Germinal center (tissue), 1 donor: ENCODE measurements around the gene NDUFA5.
"Not testable (repeated sequence)": the region's sequence is repeated elsewhere in the genome, so short reads cannot be mapped to it uniquely, and the experiment has no call there.

Experiments used
- DNase-seq: peaks from one replicate; pipeline ENCODE4 v3.0.0; 2012; ENCODE audit warnings: mixed read lengths, low spot score

Gene NDUFA5

DNA sequence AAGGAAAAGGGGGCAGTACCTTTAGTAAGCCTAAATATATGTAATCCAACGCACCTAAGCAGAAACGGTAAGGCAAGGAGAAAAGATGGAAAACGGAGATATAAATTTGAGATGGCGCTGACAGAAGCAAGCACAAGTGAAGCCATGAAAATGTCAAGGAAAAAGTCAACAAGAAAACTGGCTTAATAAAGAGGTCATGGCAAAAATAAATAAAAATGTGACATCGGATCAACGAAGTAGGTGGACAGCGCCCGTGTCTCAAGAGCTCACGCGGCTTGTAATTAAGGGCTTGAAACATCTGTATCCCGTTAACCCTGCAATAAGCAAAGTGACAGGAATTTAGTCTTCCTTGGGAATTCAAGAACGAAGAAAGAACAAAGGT is 611 bp downstream of the NDUFA5 start:
- DNase-seq: no peak

DNA sequence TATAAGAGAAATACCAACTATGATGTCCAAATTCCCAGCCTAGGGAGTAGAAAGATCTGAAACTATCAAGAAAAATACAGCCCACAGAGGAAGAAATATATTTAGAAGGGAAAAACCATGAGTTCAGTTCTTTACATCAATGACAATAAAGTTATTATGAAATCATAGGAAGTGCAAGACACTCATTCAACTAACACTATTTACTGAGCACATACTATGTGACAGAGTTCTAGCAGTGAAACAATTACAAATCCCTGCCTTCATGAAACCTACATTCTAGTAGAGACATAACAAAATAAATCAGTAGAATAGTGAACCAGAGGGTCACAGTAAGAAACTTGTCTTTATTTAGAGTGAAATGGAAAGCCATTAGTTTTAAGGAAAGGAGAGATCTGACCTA is 2.1 kb downstream of the NDUFA5 start:
- DNase-seq: no peak

DNA sequence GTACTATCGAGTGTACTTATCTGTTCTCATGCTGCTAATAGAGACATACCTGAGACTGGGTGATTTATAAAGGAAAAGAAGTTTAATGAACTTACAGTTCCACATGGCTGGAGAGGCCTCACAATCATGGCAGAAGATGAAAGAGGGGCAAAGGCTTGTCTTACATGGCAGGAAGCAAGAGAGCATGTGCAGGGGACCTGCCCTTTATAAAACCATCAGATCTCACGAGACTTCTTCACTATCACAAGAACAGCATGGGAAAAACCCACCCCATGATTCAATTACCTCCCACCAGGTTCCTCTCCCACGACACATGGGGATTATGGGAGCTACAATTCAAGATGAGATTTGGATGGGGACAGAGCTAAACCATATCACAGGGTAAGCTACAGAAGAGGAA is 4.5 kb downstream of the NDUFA5 start:
- no peak for DNase-seq

DNA sequence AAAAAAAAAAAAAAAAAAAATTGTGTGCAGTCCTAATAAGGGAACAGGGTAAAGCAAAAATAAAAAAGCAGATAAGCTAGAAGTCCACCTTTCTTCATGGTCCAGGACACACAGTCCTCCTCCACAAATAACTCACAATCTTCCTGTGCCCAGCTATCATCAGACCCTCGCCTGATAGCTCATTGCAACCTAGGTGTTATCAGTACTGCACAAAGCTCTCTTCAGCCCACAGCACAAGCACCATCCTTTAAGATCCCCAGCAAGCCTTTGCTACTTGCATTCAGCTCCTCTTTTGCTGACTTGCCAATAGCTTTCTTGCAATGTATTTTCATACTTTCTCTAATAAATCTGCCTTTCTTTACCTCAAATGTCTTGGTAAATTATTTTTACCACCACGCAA is 5.0 kb downstream of the NDUFA5 start:
- DNase-seq: no peak

DNA sequence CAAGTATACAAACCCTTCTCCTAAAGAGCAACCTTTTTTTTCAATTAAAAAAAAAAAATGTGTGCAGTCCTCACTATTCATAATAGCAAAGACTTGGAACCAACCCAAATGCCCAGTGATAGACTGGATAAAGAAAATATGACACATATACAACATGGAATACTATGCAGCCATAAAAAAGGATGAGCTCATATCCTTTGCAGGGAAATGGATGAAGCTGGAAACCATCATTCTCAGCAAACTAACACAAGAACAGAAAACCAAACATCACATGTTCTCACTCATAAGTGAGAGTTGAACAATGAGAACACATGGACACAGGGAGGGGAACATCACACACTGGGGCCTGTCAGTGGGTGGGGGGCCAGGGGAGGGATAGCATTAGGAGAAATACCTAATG is 5.5 kb downstream of the NDUFA5 start:
- not testable (repeated sequence) for DNase-seq

DNA sequence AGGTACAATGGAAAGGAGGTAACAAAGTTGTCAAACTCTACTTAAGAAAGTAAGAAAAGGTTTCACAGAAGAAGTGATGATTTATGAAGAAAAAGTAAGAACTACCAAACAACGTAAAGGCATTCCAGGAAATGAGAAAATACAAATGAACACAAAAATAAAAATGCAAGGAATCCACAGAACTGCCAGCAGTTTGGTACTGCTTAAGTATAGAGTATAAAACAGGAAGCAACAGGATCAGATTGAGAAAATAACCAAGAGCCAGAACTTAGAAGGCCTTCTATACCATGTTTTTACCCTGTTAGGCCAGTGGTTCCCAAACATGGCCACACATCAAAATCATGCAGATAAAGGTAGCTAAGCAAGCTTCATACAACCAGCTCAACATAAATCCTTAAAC is 9.2 kb downstream of the NDUFA5 start:
- no peak for DNase-seq

DNA sequence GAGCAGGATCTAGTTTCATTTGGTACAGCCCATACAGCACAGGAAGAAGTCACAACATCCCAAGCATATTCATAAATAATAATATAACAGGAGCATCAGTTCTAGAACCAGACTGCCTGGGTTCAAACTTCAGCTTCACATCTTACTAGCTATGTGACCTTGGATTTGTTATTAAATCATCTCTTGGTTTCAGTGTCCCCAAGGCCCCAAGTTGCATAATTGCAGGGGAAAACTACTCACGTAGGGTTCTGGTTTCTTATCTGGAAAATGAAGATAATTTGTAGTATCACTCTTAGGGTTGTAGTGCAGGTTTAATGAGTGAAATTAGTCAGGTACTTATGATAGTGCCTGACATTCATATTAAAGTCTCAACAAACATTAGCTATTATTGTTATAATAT is 17.7 kb downstream of the NDUFA5 start:
- DNase-seq: no peak

DNA sequence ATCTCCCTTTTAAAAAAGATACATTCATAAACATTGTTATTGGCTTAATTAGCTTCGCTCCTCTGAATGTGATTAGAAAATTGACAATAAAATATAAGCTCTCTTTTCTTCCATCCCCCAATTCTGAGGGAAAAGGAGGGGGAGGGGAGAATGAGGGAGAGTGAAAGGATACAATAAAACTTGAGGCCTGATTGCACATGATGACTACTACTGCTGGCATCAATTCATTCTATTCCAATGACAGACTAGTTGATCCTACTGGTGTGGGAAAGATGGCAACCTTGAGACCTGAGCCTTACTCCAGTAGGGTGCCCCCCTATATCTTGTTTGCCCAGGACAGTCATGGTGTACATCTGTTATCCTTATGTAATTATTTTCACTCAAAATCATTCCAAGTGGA is 18.7 kb downstream of the NDUFA5 start:
- no peak for DNase-seq

DNA sequence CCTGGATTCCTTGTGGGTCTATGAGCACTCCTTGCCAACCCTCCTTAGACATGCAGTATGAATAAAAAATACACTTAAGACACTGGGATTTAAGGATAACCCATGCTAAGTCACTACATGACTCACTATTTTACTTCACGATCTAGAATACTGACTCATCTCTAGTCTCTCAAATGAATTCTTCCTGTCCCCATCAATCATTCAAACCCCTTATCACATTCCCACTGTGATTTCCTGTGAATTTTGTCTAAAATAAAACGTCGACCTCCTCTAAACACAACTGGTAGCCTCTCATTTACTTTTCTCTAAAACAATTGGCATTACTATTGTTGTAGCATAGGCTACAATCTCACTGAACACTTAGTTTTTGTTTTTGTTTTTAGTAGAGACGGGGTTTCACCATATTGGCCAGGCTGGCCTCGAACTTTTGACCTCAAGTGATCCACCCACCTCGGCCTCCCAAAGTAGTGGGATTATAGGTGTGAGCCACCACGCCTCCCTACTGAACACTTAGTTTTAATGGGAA is 19.4 kb downstream of the NDUFA5 start:
- no peak for DNase-seq

DNA sequence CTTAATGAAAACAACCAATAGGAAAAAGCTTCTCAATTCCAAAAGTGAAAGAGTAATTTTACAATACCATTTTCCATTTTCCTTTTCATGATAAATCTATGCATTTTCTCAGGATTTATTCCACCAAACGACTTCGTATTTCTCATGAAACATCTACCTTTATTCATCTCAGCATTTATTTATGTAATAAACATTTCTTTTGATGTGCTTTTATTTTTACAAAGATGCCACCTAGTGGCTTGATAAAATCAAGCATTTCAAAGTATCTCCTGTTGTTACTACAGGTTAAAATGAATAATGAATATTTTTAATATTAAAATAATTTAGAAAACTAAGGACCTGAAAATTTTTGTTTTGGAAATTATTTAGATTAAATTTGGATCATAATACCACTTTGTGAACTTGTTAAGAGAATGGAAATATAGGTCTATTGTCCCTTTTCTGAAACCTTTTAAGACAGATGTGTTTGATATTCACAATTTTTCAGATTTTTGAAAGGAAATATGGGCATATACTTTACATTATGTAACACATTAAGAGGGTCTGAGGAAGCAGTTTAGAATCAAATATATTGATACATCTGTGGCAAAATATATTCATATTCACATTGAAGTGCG is 20.5 kb downstream of the NDUFA5 start:
- no peak for DNase-seq

DNA sequence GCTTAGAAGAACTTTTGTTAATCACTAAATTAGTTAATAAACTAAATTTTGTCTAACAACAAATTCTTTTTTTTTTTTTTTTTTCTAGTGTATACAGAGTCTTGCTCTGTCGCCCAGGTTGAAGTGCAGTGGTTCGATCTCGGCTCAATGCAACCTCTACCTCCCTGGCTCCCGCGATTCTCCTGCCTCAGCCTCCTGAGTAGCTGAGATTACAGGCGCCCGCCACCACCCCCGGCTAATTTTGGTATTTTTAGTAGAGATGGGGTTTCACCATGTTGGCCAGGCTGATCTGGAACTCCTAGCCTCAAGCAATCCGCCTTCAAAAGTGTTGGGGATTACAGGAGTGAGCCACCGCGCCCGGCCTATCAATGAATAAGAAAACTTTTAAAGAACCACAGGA is 22.1 kb downstream of the NDUFA5 start:
- DNase-seq: no peak

DNA sequence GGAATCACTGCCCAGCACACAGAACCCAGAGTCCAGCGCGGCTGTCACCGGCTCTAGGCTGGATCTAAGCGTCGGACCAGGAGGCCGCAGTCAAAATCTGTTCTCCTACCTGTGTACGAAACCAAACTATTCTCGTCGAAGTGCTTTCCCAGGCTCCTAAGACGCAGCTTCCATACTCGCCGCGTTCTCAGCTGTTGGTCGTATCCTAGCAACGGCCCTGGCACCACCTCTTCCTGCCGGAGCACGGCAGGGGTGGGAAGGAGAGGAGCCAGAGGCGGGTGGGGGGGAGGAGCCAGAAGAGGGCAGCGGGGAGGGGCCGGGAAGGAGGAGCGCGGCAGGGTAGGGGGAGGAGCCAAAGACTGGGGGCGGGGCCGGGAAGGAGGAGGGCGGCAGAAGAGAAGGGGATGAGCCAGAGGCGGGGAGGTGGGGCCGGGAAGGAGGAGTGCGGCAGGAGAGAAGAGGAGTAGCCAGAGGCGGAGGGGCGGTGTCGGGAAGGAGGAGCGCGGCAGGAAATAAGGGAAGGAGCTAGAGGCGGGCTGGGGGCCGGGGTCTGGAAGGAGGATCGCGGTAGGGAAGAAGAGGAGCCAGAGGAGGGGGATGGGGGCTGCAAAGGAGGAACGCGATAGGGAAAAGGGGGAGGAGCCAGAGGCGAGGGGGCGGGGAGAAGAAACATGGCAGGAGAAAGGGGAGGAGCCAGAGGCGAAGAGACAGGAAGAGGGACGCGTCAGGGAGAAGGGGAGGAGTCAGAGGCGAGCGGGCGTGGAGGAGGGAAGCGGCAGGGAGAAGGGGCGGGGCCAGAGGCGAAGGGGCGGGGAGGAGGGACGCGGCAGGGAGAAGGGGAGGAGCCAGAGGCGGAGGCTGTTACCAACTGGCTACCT is 23.0 kb downstream of the NDUFA5 start, which contains the start of gene IQUB:
IQUB (minus strand) TSS at position 213 of the 878 bp plus-strand sequence. CDS start 22,255 bp downstream, outside the sequence.
- peak; percentile 95 for DNase-seq

DNA sequence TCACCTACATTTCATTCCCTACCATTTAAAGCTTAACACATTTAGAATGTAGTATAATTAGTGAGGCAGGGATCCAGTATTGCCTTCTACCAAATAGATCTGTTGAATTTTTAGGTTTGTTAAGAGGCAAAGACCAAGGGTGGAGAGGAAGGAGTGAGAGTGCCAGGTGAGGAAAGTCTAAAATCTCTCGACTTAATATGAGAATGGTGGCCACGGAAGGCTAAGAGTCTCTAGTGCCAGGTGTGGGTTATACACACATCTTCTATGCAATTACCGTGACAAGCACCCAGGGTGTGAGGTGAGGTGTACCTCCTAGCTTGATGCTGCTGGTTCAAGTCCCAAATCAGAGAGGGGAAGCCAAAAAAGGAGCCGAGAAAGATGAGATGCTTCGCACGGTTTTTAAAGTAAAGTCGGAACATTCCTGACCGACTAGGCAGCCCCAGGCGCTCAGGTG is 23.7 kb downstream of the NDUFA5 start:
- DNase-seq: peak; percentile 20

DNA sequence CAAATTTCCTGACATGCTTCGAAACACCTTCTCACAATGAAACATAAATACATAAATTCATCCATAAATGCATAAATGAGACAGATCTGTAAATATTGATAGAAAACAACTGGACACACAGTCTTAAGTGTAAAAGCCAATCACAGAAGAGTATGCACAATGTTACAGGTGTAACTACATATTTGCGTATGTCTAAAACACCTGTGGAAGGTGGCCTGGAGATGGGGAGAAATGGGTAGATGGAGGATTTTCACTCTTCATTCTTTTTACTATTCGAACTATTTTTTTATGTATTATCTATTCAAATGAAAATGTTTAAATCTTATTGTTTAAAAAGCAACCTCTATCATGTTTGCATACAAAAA is 24.1 kb downstream of the NDUFA5 start:
- DNase-seq: no peak

DNA sequence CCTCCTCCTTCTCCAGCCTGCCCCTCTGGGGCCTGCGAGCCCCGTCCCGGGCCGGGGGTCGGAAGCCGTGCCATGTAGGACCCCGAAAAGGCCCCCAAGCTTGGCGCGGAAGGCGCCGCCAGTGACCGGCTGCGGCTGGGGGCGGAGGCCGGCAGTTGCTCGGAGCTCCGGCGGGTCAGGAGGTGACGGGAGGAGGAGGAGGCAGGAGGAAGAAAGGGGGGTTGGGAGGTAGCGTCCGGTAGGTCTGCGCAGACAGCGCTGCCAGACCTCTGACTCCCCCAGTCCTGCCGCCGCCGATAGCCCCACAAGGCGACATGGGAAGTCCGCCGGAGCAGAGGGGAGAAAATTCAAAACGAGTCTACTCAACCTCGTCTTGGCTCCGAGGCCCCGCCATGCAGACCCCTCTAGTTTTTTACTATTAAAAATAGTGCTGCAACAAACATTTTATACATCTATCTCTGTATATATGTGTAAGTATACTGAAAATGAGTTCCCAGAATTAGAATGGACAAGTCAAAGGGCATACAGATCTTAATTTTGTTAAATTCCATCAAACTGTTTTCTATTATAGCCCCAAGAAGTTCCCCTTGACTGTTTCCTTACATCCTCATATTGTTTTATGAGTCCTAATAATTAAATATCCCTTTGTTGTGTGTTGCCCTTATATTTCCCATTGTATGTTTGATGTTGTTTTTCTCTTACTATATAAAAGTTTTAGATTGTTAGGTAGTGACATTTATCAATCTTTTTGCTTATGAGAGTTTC is 24.6 kb downstream of the NDUFA5 start:
- DNase-seq: not testable (repeated sequence)

DNA sequence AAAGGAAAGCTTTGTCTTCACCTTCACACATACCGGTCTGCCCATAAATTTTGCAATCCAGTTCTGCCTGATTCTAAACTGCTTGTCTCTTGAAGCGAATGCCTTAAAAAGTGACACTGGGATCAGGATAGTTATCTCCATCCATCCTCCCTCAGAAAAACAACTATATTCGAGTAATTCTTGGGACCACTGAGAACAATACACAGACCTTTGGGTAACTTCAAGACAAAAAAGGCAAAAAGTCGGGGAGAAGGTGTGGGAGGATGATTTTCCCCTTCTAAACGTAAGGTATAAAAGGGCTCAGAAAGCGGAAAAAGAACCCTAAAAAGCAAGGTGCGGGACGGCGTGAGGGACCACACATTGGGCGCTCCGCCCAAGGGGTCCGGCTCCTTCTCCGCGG is 25.3 kb downstream of the NDUFA5 start:
- DNase-seq: not testable (repeated sequence)

DNA sequence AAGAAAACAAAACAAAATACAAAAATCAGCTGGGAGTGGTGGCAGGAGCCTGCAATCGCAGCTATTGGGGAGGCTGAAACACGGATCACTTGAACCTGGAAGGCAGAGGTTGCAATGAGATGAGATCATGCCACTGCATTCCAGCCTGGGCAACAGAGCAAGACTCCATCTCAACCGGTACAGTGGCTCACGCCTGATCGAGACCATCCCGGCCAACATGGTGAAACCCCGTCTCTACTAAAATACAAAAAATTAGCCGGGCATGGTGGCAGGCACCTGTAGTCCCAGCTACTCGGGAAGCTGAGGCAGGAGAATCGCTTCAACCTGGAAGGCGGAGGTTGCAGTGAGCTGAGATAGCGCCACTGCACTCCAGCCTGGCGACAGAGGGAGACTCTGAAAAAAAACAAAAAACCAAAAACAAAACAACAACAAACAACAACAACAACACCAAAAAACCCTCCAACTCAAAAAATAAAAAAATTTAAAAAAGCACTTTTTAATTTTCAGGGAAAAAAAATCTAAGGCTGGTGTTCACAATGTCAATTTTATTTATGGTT is 27.5 kb downstream of the NDUFA5 start:
- not testable (repeated sequence) for DNase-seq

DNA sequence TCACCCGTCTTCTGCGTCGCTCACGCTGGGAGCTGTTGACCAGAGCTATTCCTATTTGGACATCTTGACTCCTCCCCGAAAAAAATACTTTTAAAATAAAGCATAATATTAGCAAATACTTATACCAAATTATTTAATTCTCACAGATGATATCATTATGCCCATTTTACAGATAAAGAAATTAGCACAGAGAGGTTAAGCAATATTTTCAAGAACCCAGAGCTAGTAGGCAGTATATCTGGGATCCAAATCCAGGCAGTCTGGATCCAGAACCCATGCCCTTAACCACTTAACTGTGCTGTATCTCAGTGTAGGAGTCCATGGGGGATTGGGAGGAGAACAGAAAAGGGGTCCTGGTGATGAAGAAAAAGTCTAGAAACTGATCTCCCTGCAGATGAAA is 29.4 kb downstream of the NDUFA5 start:
- no peak for DNase-seq

DNA sequence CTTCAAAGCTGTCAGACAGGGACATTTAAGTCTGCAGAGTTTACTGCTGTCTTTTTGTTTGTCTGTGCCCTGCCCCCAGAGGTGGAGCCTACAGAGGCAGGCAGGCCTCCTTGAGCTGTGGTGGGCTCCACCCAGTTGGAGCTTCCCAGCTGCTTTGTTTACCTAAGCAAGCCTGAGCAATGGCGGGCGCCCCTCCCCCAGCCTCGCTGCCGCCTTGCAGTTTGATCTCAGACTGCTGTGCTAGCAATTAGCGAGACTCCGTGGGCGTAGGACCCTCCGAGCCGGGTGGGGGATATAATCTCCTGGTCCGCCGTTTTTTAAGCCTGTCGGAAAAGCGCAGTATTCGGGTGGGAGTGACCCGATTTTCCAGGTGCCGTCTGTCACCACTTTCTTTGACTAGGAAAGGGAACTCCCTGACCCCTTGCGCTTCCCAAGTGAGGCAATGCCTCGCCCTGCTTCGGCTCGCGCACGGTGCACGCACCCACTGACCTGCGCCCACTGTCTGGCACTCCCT is 29.8 kb downstream of the NDUFA5 start:
- not testable (repeated sequence) for DNase-seq

DNA sequence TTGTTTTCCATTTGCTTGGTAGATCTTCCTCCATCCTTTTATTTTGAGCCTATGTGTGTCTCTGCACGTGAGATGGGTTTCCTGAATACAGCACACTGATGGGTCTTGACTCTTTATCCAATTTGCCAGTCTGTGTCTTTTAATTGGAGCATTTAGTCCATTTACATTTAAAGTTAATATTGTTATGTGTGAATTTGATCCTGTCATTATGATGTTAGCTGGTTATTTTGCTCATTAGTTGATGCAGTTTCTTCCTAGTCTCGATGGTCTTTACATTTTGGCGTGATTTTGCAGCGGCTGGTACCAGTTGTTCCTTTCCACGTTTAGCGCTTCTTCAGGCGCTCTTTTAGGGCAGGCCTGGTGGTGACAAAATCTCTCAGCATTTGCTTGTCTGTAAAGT is 31.1 kb downstream of the NDUFA5 start:
- not testable (repeated sequence) for DNase-seq

DNA sequence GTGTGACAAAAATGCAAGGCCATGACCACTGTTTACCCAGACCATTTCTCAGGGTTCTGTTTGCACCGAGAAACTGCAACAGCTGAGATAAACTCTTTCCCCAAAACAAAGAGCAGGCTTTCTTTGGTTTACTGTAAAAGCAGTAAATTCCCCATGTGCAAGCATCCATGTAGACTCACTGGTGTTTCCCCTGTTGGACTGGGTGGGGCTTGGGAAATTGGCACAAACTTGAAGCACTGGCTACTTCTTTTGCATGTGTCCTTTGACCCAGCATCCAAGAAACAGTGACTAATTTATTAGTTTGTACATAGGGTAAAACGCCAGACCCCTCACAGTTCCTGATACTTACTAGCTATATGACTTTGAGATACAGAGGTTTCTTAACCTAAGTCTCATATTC is 35.6 kb downstream of the NDUFA5 start:
- DNase-seq: no peak

DNA sequence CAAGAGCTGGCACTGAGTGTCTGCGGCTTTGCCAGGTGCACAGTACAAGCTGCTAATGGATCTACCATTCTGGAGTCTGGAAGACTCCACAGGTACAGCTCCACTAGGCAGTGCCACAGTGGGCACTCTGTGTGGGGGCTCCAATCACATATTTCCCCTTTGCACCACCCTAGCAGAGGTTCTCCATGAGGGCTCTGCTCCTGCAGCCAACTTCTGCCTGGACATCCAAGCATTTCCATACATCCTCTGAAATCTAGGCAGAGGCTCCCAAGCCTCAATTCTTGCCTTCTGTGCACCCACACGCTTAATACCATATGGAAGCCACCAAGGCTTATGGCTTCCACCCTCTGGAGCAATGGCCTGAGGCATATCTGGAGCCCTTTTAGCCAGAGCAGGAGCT is 52.4 kb downstream of the NDUFA5 start:
- DNase-seq: no peak
